GM18868 (cell line): ENCODE data around the gene STARD8.
"Not testable (repeated sequence)": the region's sequence is repeated elsewhere in the genome, so short reads cannot be mapped to it uniquely, and the experiment has no call there.

ENCODE experiments used
- ATAC-seq: cut with Tn5 transposase; IDR thresholded peaks from one replicate; pipeline ENCODE4 v1.9.1; 2021; ENCODE audit warnings: mild to moderate bottlenecking, moderate library complexity; ENCODE audit not compliant: unreplicated experiment

Gene STARD8

GRCh38 chrX:68647156-68647957 is at the start of gene STARD8:
Gene STARD8, plus strand, starts transcription at chrX:68647666. Its CDS starts 217 bp downstream, at chrX:68647883.
- no peak for ATAC-seq

GRCh38 chrX:68598841-68599240 is 48.6 kb upstream of the STARD8 start:
- no peak for ATAC-seq

GRCh38 chrX:68599256-68600152 is 48.0 kb upstream of the STARD8 start:
- no peak for ATAC-seq

- ATAC-seq: not testable (repeated sequence)
Measured at GRCh38 chrX:68604216-68604615, 43.2 kb upstream of the STARD8 start.

- not testable (repeated sequence) for ATAC-seq
Measured at GRCh38 chrX:68614733-68615132, 32.7 kb upstream of the STARD8 start.

GRCh38 chrX:68627986-68628385 is 19.5 kb upstream of the STARD8 start:
- ATAC-seq: no peak

GRCh38 chrX:68629936-68630335 is 17.5 kb upstream of the STARD8 start:
- not testable (repeated sequence) for ATAC-seq

- ATAC-seq: no peak
Measured at GRCh38 chrX:68631336-68631735, 16.1 kb upstream of the STARD8 start.

GRCh38 chrX:68632491-68632890 is 15.0 kb upstream of the STARD8 start:
- ATAC-seq: no peak

- ATAC-seq: no peak
Measured at GRCh38 chrX:68633981-68634380, 13.5 kb upstream of the STARD8 start.

- ATAC-seq: no peak
Measured at GRCh38 chrX:68634649-68635227, 12.7 kb upstream of the STARD8 start.

- ATAC-seq: no peak
Measured at GRCh38 chrX:68640661-68641060, 6.8 kb upstream of the STARD8 start.

- no peak for ATAC-seq
Measured at GRCh38 chrX:68644861-68645260, 2.6 kb upstream of the STARD8 start.

GRCh38 chrX:68646421-68646820 is 1.0 kb upstream of the STARD8 start:
- ATAC-seq: no peak

GRCh38 chrX:68648960-68649359 is 1.5 kb downstream of the STARD8 start:
- ATAC-seq: no peak

GRCh38 chrX:68650491-68650890 is 3.0 kb downstream of the STARD8 start:
- no peak for ATAC-seq

- ATAC-seq: no peak
Measured at GRCh38 chrX:68651110-68651509, 3.6 kb downstream of the STARD8 start.

- ATAC-seq: no peak
Measured at GRCh38 chrX:68652326-68653170, 5.1 kb downstream of the STARD8 start.

- no peak for ATAC-seq
Measured at GRCh38 chrX:68654693-68655092, 7.2 kb downstream of the STARD8 start.

GRCh38 chrX:68656473-68656872 is 9.0 kb downstream of the STARD8 start:
- ATAC-seq: not testable (repeated sequence)

- ATAC-seq: no peak
Measured at GRCh38 chrX:68658530-68658929, 11.1 kb downstream of the STARD8 start.
